ENCODE data around the gene KLK7. TPM values are rescaled to one million over a fixed set of nuclear protein-coding genes. Genes with fewer than 3 reads are reported as not detected.

The KLK7 gene
- total RNA-seq, 3 donors from 2014 or later = not detected

GRCh38 chr19:50952910-50953309 lies 30.8 kb downstream of the KLK7 start, which contains the start of gene KLK5:
KLK5 (minus strand) TSS chr19:50953038; CDS start chr19:50952657, 381 bp downstream.
- ATAC-seq (no peak), DNase-seq (no peak)
- Mint-ChIP-seq H3K36me3 (ENCODE audit: insufficient read depth) (no peaks in the 10 kb centered on the region), H3K4me3 (no peak within 1 kb of the TSS), H3K9me3 (no peaks in the 10 kb centered on the region), H3K27me3 (ENCODE audit: low read depth) (peaks cover 38% of the 10 kb centered on the region), H3K4me1 (ENCODE audit: low read depth) (no peaks in the 10 kb centered on the region)

- peaks cover 33% of the 10 kb centered on the region for H3K27me3 Mint-ChIP-seq (ENCODE audit: low read depth)
- H3K9me3 Mint-ChIP-seq = no peaks in the 10 kb centered on the region
- no peaks in the 10 kb centered on the region for H3K4me1 Mint-ChIP-seq (ENCODE audit: low read depth)
- H3K4me3 Mint-ChIP-seq = no peak overlapping the region
- ATAC-seq (no peak), DNase-seq (no peak)
- H3K36me3 Mint-ChIP-seq (ENCODE audit: insufficient read depth) = no peaks in the 10 kb centered on the region
Observed at GRCh38 chr19:50949861-50950260, 33.9 kb downstream of the KLK7 start.

GRCh38 chr19:50947123-50947522 lies 36.6 kb downstream of the KLK7 start:
- H3K36me3 Mint-ChIP-seq (ENCODE audit: insufficient read depth) = no peaks in the 10 kb centered on the region
- DNase-seq = no peak
- H3K4me1 Mint-ChIP-seq (ENCODE audit: low read depth) = no peaks in the 10 kb centered on the region
- ATAC-seq = no peak
- peaks cover 2% of the 10 kb centered on the region for H3K9me3 Mint-ChIP-seq
- H3K27me3 Mint-ChIP-seq (ENCODE audit: low read depth) = peaks cover 33% of the 10 kb centered on the region
- H3K4me3 Mint-ChIP-seq = no peak overlapping the region

- DNase-seq (no peak), ATAC-seq (no peak)
- no peak overlapping the region for H3K4me3 Mint-ChIP-seq
- peaks cover 4% of the 10 kb centered on the region for H3K9me3 Mint-ChIP-seq
- H3K27me3 Mint-ChIP-seq (ENCODE audit: low read depth) = peaks cover 31% of the 10 kb centered on the region
- H3K36me3 Mint-ChIP-seq (ENCODE audit: insufficient read depth) = no peaks in the 10 kb centered on the region
- H3K4me1 Mint-ChIP-seq (ENCODE audit: low read depth) = no peaks in the 10 kb centered on the region
Observed at GRCh38 chr19:50944795-50945194, 38.9 kb downstream of the KLK7 start.

GRCh38 chr19:50943074-50943828 lies 40.5 kb downstream of the KLK7 start:
- ATAC-seq (no peak), DNase-seq (no peak)
- peaks cover 10% of the 10 kb centered on the region for H3K9me3 Mint-ChIP-seq
- no peaks in the 10 kb centered on the region for H3K4me1 Mint-ChIP-seq (ENCODE audit: low read depth)
- H3K36me3 Mint-ChIP-seq (ENCODE audit: insufficient read depth) = no peaks in the 10 kb centered on the region
- H3K27me3 Mint-ChIP-seq (ENCODE audit: low read depth) = peaks cover 26% of the 10 kb centered on the region
- no peak overlapping the region for H3K4me3 Mint-ChIP-seq

- peaks cover 10% of the 10 kb centered on the region for H3K9me3 Mint-ChIP-seq
- H3K36me3 Mint-ChIP-seq (ENCODE audit: insufficient read depth) = no peaks in the 10 kb centered on the region
- H3K4me1 Mint-ChIP-seq (ENCODE audit: low read depth) = no peaks in the 10 kb centered on the region
- DNase-seq = no peak
- no peak overlapping the region for H3K4me3 Mint-ChIP-seq
- no peak for ATAC-seq
- peaks cover 38% of the 10 kb centered on the region for H3K27me3 Mint-ChIP-seq (ENCODE audit: low read depth)
Observed at GRCh38 chr19:50939596-50939995, 44.1 kb downstream of the KLK7 start.

GRCh38 chr19:50933640-50934039 lies 50.1 kb downstream of the KLK7 start:
- DNase-seq (no peak), ATAC-seq (no peak)
- peaks cover 50% of the 10 kb centered on the region for H3K27me3 Mint-ChIP-seq (ENCODE audit: low read depth)
- no peaks in the 10 kb centered on the region for H3K4me1 Mint-ChIP-seq (ENCODE audit: low read depth)
- H3K36me3 Mint-ChIP-seq (ENCODE audit: insufficient read depth) = no peaks in the 10 kb centered on the region
- no peaks in the 10 kb centered on the region for H3K9me3 Mint-ChIP-seq
- H3K4me3 Mint-ChIP-seq = no peak overlapping the region

GRCh38 chr19:50932690-50933083 lies 51.0 kb downstream of the KLK7 start:
- Mint-ChIP-seq H3K27me3 (ENCODE audit: low read depth) (peaks cover 57% of the 10 kb centered on the region), H3K4me1 (ENCODE audit: low read depth) (no peaks in the 10 kb centered on the region), H3K9me3 (no peaks in the 10 kb centered on the region), H3K4me3 (no peak overlapping the region), H3K36me3 (ENCODE audit: insufficient read depth) (no peaks in the 10 kb centered on the region)
- DNase-seq (no peak), ATAC-seq (no peak)

- no peaks in the 10 kb centered on the region for H3K36me3 Mint-ChIP-seq (ENCODE audit: insufficient read depth)
- H3K9me3 Mint-ChIP-seq = no peaks in the 10 kb centered on the region
- H3K4me1 Mint-ChIP-seq (ENCODE audit: low read depth) = no peaks in the 10 kb centered on the region
- no peak overlapping the region for H3K4me3 Mint-ChIP-seq
- H3K27me3 Mint-ChIP-seq (ENCODE audit: low read depth) = peaks cover 58% of the 10 kb centered on the region
- ATAC-seq (no peak), DNase-seq (no peak)
Observed at GRCh38 chr19:50932018-50932689, 51.6 kb downstream of the KLK7 start.

GRCh38 chr19:50931023-50931422 lies 52.7 kb downstream of the KLK7 start:
- no peaks in the 10 kb centered on the region for H3K36me3 Mint-ChIP-seq (ENCODE audit: insufficient read depth)
- no peak overlapping the region for H3K4me3 Mint-ChIP-seq
- H3K4me1 Mint-ChIP-seq (ENCODE audit: low read depth) = no peaks in the 10 kb centered on the region
- peaks cover 53% of the 10 kb centered on the region for H3K27me3 Mint-ChIP-seq (ENCODE audit: low read depth)
- ATAC-seq (no peak), DNase-seq (no peak)
- H3K9me3 Mint-ChIP-seq = no peaks in the 10 kb centered on the region

- no peak for DNase-seq
- H3K4me1 Mint-ChIP-seq (ENCODE audit: low read depth) = no peaks in the 10 kb centered on the region
- no peak for ATAC-seq
Observed at GRCh38 chr19:50928831-50929230, 54.9 kb downstream of the KLK7 start.

More at GRCh38 chr19:50928831-50929230, 54.9 kb downstream of the KLK7 start:
- Mint-ChIP-seq H3K36me3 (ENCODE audit: insufficient read depth) (no peaks in the 10 kb centered on the region), H3K9me3 (no peaks in the 10 kb centered on the region), H3K4me3 (no peak overlapping the region), H3K27me3 (ENCODE audit: low read depth) (peaks cover 56% of the 10 kb centered on the region)

Other genes with a start within 250 kb of the KLK7 start
- not detected for gene GPR32, start 213.5 kb downstream of the KLK7 start, total RNA-seq
- not detected for gene ACP4, start 193.5 kb downstream of the KLK7 start, total RNA-seq
- gene KLK1, start 160.1 kb downstream of the KLK7 start, total RNA-seq = 1 to 10 TPM in 1 of 3 donors, under 1 TPM in 2; 0.58 to 1.1 (median 0.71) TPM
- gene KLK15, start 150.3 kb downstream of the KLK7 start, total RNA-seq = not detected
- not detected for gene KLK3, start 129.0 kb downstream of the KLK7 start, total RNA-seq
- gene KLK2, start 110.5 kb downstream of the KLK7 start, total RNA-seq = not detected
- gene KLK4, start 72.5 kb downstream of the KLK7 start, total RNA-seq = not detected
- gene KLK5, start 30.9 kb downstream of the KLK7 start, total RNA-seq = not detected
- gene KLK6, start 14.3 kb downstream of the KLK7 start, total RNA-seq = not detected
- not detected for gene KLK8, start 17.7 kb upstream of the KLK7 start, total RNA-seq
- not detected for gene KLK10, start 35.8 kb upstream of the KLK7 start, total RNA-seq
- gene KLK11, start 42.7 kb upstream of the KLK7 start, total RNA-seq = under 1 TPM in 1 of 3 donors, not detected in 2; 0.24 TPM
- not detected for gene KLK12, start 51.1 kb upstream of the KLK7 start, total RNA-seq
- not detected for gene KLK13, start 81.2 kb upstream of the KLK7 start, total RNA-seq
- 1 to 10 TPM in 2 of 3 donors, under 1 TPM in 1; 0.79 to 1.4 (median 1.2) TPM for gene KLK14, start 99.0 kb upstream of the KLK7 start, total RNA-seq
- 10 to 100 TPM; 24.1 to 29.3 (median 27.7) TPM for gene CTU1, start 124.5 kb upstream of the KLK7 start, total RNA-seq
- gene SIGLEC9, start 141.0 kb upstream of the KLK7 start, total RNA-seq = under 1 TPM; 0.22 to 0.43 (median 0.37) TPM
- under 1 TPM in 1 of 3 donors, not detected in 2; 0.16 TPM for gene SIGLEC7, start 158.4 kb upstream of the KLK7 start, total RNA-seq
- gene CD33, start 241.2 kb upstream of the KLK7 start, total RNA-seq = under 1 TPM; 0.11 to 0.51 (median 0.11) TPM